ENCODE results near the gene NFKB1.

NFKB1 gene

GRCh38 chr4:102494603-102495002 lies 6.6 kb upstream of the NFKB1 start:
- DNase-seq (ENCODE audit: low spot score), result no peak

GRCh38 chr4:102497986-102498385 lies 3.2 kb upstream of the NFKB1 start:
- DNase-seq (ENCODE audit: low spot score), result no peak

- DNase-seq (ENCODE audit: low spot score), result peak; percentile 36
Measured at GRCh38 chr4:102500352-102500695, 835 bp upstream of the NFKB1 start.

GRCh38 chr4:102501447-102501696 lies 213 bp downstream of the NFKB1 start:
- no peak for DNase-seq (ENCODE audit: low spot score)

GRCh38 chr4:102502543-102502818 lies 1.3 kb downstream of the NFKB1 start:
- DNase-seq (ENCODE audit: low spot score), result no peak

GRCh38 chr4:102503301-102503746 lies 2.2 kb downstream of the NFKB1 start:
- peak; percentile 54 for DNase-seq (ENCODE audit: low spot score)

GRCh38 chr4:102503831-102504786 lies 3.0 kb downstream of the NFKB1 start:
- peak; percentile 11 for DNase-seq (ENCODE audit: low spot score)

- DNase-seq (ENCODE audit: low spot score), result no peak
Measured at GRCh38 chr4:102504941-102505340, 3.8 kb downstream of the NFKB1 start.

- no peak for DNase-seq (ENCODE audit: low spot score)
Measured at GRCh38 chr4:102505708-102506107, 4.5 kb downstream of the NFKB1 start.

GRCh38 chr4:102506523-102506922 lies 5.4 kb downstream of the NFKB1 start:
- no peak for DNase-seq (ENCODE audit: low spot score)

- no peak for DNase-seq (ENCODE audit: low spot score)
Measured at GRCh38 chr4:102511830-102512605, 10.9 kb downstream of the NFKB1 start.

- no peak for DNase-seq (ENCODE audit: low spot score)
Measured at GRCh38 chr4:102514298-102514964, 13.3 kb downstream of the NFKB1 start.

GRCh38 chr4:102517753-102518152 lies 16.6 kb downstream of the NFKB1 start:
- no peak for DNase-seq (ENCODE audit: low spot score)

- DNase-seq (ENCODE audit: low spot score), result no peak
Measured at GRCh38 chr4:102518703-102519131, 17.6 kb downstream of the NFKB1 start.

- DNase-seq (ENCODE audit: low spot score), result no peak
Measured at GRCh38 chr4:102519925-102520324, 18.8 kb downstream of the NFKB1 start.

GRCh38 chr4:102521570-102521969 lies 20.4 kb downstream of the NFKB1 start:
- no peak for DNase-seq (ENCODE audit: low spot score)

GRCh38 chr4:102522031-102522440 lies 20.9 kb downstream of the NFKB1 start:
- no peak for DNase-seq (ENCODE audit: low spot score)

GRCh38 chr4:102524691-102525090 lies 23.5 kb downstream of the NFKB1 start:
- no peak for DNase-seq (ENCODE audit: low spot score)

GRCh38 chr4:102525097-102525496 lies 23.9 kb downstream of the NFKB1 start:
- DNase-seq (ENCODE audit: low spot score), result no peak

- no peak for DNase-seq (ENCODE audit: low spot score)
Measured at GRCh38 chr4:102525504-102525903, 24.3 kb downstream of the NFKB1 start.

GRCh38 chr4:102526532-102526931 lies 25.4 kb downstream of the NFKB1 start:
- no peak for DNase-seq (ENCODE audit: low spot score)

GRCh38 chr4:102527695-102528283 lies 26.6 kb downstream of the NFKB1 start:
- DNase-seq (ENCODE audit: low spot score), result no peak

GRCh38 chr4:102529977-102530376 lies 28.8 kb downstream of the NFKB1 start:
- no peak for DNase-seq (ENCODE audit: low spot score)

Measured in SW480 (cell line).